GM21825 (cell line): ENCODE measurements around the gene EPB41.

Experiments
- ATAC-seq: cut with Tn5 transposase; IDR thresholded peaks from one replicate; pipeline ENCODE4 v1.9.1; 2021; ENCODE audit warnings: mild to moderate bottlenecking, moderate library complexity; ENCODE audit not compliant: unreplicated experiment

The EPB41 gene

DNA sequence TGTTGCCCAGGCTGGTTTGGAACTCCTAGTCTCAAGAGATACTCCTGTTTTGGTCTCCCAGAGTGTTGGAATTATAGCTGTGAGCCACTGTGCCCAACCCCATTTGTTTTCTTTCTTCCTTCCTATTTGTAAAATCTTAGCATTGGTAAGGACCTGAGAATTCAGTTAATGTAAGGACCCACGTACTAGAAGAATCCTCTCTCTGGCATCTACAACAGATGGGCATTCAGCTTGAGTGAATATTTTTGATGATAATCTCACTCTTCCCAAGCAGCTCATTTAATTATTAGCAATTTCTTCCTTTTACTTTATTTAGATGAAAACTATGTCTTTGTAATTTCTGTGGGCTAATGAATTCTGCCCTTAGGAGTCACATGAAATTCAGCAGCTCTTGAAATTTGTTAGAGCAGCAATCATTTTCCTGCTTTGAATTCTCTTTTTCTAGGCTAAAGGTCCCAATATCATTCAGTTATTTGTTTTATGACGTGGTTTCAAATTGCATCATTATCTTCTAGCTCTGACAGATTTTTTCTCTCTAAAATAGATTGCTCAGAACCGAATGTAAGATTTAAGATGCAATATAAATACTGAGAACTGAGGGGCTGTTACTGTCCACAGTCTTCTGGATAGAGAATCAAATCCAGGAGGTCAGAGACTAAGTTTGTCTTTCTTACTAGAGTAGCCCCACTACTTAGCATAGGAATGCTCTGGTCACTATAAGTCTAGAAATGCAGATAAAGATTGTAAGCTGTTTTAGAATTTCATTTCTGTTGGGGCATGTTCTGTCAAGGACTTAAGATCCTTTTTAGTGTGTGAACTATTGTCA, 59.4 kb downstream of the EPB41 start:
- ATAC-seq: no peak

DNA sequence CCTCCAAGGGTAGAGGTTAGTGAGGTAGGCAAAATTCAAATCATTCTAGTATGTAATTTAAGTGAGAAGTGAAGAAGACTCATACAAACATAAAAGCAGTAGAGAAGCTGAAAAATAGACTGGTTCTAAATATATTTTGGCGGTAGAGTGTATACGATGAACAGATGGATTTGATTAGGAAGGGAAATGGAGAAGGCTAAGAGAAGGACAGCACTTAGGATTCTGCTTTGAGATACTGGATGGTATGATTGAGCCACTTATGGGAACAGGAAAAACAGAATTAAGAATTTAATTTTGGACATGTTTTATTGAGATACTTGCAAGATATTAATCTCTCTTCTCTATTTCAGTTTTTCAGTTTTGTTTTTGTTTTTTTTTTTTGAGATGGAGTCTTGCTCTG, 60.1 kb downstream of the EPB41 start:
- ATAC-seq: no peak

DNA sequence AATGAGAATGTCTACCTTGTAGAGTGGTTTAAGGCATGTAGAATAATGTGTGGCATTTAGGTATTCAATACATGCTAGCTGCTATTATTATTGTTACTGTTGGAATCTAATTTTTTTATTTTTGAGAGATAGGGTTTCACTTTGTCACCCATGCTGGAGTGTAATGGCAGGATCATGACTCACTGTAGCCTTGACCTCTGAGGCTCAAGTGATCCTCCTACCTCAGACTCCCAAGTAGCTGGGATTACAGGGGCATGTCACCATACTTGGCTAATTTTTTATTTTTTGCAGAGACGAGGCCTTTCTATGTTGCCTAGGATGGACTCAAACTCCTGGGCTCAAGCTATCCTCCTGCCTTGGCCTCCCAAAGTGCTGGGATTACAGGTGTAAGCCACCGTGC, 61.9 kb downstream of the EPB41 start:
- ATAC-seq: no peak

- ATAC-seq: no peak
These were observed 66.8 kb downstream of the EPB41 start for GRCh38 chr1:28981210-28981609.

- ATAC-seq: no peak
These were observed 67.8 kb downstream of the EPB41 start for GRCh38 chr1:28982198-28982597.

GRCh38 chr1:28983091-28983490, 68.7 kb downstream of the EPB41 start:
- no peak for ATAC-seq

DNA sequence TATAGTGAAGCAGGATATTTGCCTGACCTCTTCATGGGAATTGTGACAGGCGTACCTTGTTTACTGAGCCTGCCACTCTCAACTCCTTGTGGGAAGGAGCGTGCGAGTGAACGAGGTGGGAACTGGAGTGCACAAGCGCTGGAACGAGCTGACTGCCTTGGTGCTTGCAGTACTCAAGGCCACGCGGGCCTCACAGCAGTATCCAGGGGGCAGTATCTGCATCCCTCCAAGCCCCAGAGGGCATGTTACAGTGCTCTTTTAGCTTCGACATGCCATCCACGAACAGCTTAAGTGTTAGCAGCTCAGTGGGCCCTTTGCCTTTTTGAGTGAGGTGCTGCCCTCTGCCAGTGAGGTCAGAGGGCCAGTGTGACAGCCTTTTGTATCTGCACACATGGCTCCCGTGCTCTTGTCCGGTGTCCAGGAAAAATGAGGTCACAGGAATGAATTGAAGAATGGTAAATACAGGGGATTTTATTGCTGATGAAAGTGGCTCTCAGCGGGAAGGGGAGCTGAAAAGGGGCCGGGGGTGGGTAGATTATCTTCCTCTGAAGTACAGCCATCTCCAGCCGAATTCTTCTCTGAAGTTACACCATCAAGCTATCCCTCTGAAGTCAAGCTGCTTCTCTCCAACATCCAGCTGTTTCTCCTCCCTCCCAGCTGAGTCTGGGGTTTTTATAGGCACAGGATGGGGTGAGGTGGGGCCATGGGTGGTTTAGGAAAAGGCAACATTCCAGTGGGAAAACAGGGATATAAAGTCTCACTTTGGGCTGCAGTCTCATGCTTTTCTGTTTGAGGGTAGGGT, 69.3 kb downstream of the EPB41 start:
- ATAC-seq: no peak

DNA sequence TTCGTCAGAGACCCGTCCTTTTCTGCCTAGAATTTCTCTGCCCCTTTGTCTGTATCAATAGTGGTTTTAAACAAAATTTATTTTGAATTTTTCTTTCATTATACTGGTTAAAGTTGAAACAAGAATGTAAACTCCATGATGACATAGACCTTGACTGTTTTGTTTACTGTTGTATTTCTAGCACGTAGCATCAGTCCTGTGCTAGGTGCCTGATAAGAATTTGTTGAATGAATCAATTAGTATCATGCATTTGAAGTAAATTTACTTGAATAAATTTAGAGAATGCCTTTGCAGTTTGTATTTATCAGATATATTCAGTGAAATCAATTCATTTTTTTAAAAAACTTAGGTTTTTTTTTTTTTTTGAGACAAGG, 69.9 kb downstream of the EPB41 start:
- no peak for ATAC-seq

- ATAC-seq: no peak
These were observed 71.1 kb downstream of the EPB41 start for GRCh38 chr1:28985427-28985826.

GRCh38 chr1:28986306-28986910, 72.0 kb downstream of the EPB41 start:
- ATAC-seq: no peak

- no peak for ATAC-seq
These were observed 88.4 kb downstream of the EPB41 start for GRCh38 chr1:29002792-29003191.

- ATAC-seq: no peak
These were observed 89.9 kb downstream of the EPB41 start for GRCh38 chr1:29004288-29004687.

- ATAC-seq: no peak
These were observed 90.4 kb downstream of the EPB41 start for GRCh38 chr1:29004798-29005197.

DNA sequence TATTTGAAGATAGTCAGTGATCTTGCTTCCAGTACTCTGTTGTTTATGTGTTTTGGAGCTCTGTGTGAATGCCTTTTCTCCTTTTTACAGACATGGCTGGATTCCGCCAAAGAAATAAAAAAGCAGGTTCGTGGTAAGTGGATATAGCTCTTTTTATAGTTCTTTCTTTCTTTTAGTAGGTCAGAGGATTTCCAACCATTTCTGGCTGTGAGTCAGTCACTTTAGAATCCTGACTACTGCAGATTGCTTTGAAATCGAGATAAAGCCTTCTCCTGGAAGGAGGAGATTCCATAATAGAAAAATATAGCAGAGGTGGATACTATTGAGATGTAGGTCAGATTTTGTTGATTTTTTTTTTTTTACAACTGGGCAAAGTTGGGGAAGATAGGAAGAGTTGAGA, 97.4 kb downstream of the EPB41 start:
- no peak for ATAC-seq

DNA sequence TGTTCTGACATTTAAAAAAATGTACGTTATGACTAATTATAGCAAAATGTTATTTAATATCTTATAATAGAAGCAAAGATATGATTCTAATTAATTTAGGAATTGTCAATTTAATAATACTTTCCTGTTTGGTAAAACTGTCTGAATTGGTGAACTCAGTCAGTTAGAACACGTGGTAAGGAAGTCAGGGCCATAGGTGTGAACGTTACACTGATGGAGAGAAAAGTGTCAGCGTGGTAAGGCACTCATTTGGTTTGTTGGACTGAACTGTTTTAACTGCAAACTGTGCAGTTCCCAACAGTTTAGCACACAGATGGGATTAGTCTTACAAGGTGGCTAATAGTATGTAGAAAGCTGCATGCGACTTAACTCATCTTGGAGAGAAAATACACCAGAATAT, 102.9 kb downstream of the EPB41 start:
- ATAC-seq: no peak

DNA sequence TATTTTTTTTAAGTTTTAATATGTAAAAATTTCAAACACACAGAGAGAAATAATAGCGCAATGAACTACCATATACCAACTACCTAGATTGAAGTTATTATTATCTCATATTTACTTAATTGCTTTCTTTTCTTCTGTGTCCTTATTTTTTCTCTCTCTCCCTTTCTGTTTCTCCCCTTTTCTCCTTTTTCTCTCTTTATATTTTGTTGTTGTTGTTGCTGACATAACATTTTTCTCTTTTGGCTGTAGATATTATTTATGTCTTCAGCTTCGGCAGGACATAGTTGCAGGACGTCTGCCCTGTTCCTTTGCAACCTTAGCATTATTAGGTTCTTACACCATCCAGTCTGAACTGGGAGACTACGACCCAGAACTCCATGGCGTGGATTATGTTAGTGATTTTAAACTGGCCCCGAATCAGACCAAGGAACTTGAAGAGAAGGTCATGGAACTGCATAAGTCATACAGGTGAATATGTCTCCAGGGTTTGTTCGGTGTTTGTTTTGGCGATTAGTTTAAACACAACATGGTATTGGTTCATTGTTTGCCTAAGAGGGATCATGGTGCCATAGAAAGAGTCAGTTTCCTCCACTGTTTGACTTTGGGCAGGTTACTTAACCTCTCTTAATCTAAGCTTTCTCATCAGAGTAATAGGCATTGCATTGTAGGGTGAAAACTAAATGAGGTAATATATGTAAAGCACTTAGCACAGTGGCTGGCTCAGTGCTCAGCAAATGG, 103.8 kb downstream of the EPB41 start:
- ATAC-seq: no peak

DNA sequence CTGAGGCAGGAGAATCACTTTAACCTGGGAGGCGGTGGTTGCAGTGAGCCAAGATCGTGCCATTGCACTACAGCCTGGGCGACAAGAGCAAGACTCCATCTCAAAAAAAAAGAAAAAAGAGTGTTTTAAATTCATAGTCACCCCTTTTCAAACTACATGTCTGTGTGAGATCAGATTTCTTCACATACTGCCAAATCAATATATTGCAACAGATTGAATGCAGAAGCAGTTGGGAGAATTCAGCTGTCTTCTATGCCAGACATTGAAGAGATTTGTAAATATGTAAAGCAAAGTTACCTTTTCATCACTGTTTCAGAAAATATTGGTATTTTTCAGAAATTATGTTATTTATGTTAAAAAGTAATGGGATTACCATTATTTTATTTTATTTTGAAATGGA, 108.3 kb downstream of the EPB41 start:
- ATAC-seq: no peak

DNA sequence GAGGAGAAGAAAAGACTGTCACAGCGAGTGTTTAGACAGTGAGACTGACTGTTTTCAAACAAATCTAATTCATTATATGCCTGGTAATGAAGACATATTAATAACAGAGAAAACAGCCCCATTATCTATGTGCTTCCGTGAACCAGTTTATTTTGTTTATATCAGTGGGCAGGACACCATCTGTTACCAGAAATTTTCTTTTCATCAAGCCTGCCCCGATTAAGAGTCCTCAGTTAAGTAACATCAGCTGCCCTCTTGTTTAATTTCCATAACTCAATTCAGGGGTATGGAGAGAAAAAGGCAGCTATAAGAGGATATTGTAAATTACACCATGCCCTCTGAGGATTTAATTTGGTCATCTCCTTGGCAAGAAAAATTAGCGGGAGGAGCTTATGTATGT, 115.3 kb downstream of the EPB41 start:
- ATAC-seq: no peak

- ATAC-seq: no peak
These were observed 118.5 kb downstream of the EPB41 start for GRCh38 chr1:29032841-29033240.

DNA sequence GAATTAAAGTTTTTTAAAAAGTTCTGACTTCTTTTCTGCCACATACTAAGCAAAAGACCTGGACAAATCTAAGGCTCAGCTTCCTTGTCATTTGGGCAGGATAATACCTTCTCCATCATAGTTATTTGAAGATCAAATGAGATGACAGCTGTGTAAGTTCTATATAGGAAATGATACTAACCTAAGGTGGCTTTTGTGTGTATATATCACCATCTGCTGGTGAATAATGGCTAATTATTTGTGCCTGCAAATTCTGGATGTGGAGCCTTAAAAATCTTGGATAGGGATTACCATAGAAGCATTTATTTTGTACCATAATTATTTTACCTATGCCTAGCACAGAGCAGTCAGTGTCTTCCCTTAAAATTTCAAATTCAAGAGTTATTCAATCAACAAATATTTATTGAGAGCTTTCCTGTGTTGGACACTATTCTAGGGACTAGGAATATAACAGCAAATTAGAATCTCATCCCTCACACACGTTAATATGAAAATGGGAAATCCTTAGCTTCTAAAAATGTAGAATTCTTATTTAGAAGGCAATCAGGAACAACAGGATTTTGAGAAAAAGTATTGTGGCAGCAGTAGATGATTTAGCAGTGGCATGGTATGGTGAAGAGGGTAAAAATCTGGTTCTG, 119.6 kb downstream of the EPB41 start:
- no peak for ATAC-seq
